ENCODE data around the gene ETV7. TPM values are rescaled to one million over a fixed set of nuclear protein-coding genes. Genes with fewer than 3 reads are reported as not detected.

ETV7 gene
- total and polyA plus RNA-seq, 9 donors = 1.1 to 3.7 (median 1.7) TPM

- H3K27ac ChIP-seq = no peak overlapping the region
- no peaks in the 10 kb centered on the region for H3K9me3 ChIP-seq
- WGBS, 3 donors = 89 to 98% (median 94%) methylated on average over 2 of the region's 2 CpGs
- DNase-seq = no peak
- H3K4me1 ChIP-seq (ENCODE audit: insufficient read depth) = no peaks in the 10 kb centered on the region
- TF ChIP-seq POLR2A (IDR thresholded peaks at IDR 0.05) = no peak
- TF ChIP-seq EP300 (IDR thresholded peaks at IDR 0.05) = no peak
- no peak for TF ChIP-seq CTCF (IDR thresholded peaks at IDR 0.05)
- H3K27me3 ChIP-seq = no peaks in the 10 kb centered on the region
- no peak overlapping the region for H3K4me3 ChIP-seq
- intact Hi-C loops (cut with DNase I) = no loop called here
- H3K36me3 ChIP-seq = no peaks in the 10 kb centered on the region
Observed at GRCh38 chr6:36319821-36320220, 67.6 kb downstream of the ETV7 start.

DNA sequence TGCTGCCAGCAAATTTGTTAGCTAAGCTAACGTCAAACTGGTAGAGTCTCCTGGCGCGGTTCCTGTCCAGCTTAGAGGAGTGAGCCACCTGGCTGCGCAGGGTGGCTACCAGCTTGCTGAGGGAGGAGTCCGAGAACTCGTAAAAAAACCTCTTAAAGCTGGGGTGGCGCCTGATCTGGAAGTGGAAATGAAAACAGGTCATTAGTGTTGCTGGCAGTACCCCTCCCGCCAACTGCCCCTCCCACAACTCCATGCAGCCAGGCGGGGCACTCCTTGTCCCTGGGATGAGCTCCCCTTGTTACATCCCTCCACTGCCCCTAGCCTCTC lies 68.1 kb downstream of the ETV7 start:
- WGBS, 3 donors = 88 to 91% (median 90%) methylated on average over 9 of the region's 9 CpGs
- Histone ChIP-seq H3K36me3 (no peaks in the 10 kb centered on the region), H3K4me1 (ENCODE audit: insufficient read depth) (no peaks in the 10 kb centered on the region), H3K27ac (no peak overlapping the region), H3K27me3 (no peaks in the 10 kb centered on the region), H3K4me3 (no peak overlapping the region), H3K9me3 (no peaks in the 10 kb centered on the region)
- TF ChIP-seq CTCF (IDR thresholded peaks at IDR 0.05) (no peak), POLR2A (IDR thresholded peaks at IDR 0.05) (no peak), EP300 (IDR thresholded peaks at IDR 0.05) (no peak)
- intact Hi-C loops (cut with DNase I) = no loop called here
- DNase-seq = no peak

DNA sequence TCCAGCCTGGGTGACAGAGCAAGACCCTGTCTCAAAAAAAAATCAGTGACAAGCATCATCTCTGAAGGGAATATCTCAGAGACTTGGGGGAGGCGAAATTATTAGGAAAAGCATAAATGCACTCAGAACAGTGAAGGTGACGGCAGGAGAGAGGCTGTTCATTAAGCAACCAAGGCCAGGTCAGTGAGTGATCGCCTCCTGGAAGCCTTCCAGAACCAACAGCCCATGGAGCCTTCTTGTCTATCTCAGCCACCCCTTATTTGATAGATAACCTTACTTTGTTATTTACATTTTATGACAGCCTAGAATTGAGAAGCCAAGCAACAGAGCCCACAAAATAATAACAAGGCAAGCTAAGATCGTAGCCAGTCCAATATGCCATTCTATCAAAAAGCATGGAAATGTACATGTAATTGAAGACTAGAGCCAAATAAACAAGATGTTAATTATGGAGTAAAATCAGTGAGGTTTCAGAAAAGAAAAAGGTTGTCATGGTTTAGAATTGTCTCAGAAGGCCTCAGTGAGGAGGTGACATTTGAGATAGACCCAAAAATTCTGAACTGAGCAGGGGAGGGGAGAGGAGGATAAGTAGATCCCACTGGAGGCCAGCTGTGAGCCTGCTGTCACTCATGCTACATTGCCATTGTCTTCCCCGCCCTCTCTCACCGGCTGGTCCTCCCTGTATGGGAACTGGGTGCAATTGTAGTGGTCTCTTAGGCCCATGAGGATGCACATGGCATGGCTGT lies 68.6 kb downstream of the ETV7 start:
- Histone ChIP-seq H3K4me1 (ENCODE audit: insufficient read depth) (no peaks in the 10 kb centered on the region), H3K27me3 (no peaks in the 10 kb centered on the region), H3K9me3 (no peaks in the 10 kb centered on the region), H3K27ac (no peak overlapping the region), H3K36me3 (no peaks in the 10 kb centered on the region), H3K4me3 (no peak overlapping the region)
- intact Hi-C loops (cut with DNase I) = no loop called here
- 80 to 87% (median 84%) methylated on average over 6 of the region's 6 CpGs for WGBS, 3 donors
- TF ChIP-seq EP300 (IDR thresholded peaks at IDR 0.05) = no peak
- no peak for TF ChIP-seq POLR2A (IDR thresholded peaks at IDR 0.05)
- DNase-seq = no peak

DNA sequence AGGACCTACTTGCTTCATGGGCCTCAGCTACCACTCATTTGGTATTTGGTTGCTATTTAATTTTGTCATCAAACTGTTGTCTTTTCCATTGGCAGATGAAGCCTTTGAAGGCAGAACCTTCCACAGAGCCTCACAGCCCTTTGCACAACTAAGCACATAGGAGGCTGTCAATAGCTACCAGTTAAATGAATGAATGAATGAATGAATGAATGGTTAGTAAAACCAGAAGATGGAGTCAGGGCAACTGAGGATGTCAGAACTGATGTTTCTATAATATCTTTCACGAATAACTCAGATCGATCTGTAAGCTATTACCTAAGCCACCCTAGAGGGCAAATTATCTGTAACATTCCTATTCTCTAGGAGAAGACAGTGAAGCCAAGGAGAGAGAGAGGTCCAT lies 69.8 kb downstream of the ETV7 start:
- TF ChIP-seq EP300 (IDR thresholded peaks at IDR 0.05) (no peak), POLR2A (IDR thresholded peaks at IDR 0.05) (no peak), CTCF (IDR thresholded peaks at IDR 0.05) (no peak)
- H3K27ac ChIP-seq = no peak overlapping the region
- no peaks in the 10 kb centered on the region for H3K36me3 ChIP-seq
- intact Hi-C loops (cut with DNase I) = no loop called here
- WGBS, 3 donors = 92 to 97% (median 92%) methylated on average over 2 of the region's 2 CpGs
- no peaks in the 10 kb centered on the region for H3K4me1 ChIP-seq (ENCODE audit: insufficient read depth)
- H3K9me3 ChIP-seq = no peaks in the 10 kb centered on the region
- no peak for DNase-seq
- no peak overlapping the region for H3K4me3 ChIP-seq
- no peaks in the 10 kb centered on the region for H3K27me3 ChIP-seq

Other genes starting within 250 kb of the ETV7 start
- gene BRPF3, start 190.9 kb downstream of the ETV7 start, total RNA-seq = 10 to 100 TPM; 15.7 to 34.5 (median 31.0) TPM
- gene BRPF3, start 190.9 kb downstream of the ETV7 start, polyA plus RNA-seq = 10 to 100 TPM; 18.2 to 30.3 TPM
- gene PNPLA1, start 117.6 kb downstream of the ETV7 start, total RNA-seq = under 1 TPM in 2 of 7 donors, not detected in 5; 0.18 to 0.20 TPM
- under 1 TPM; 0.04 to 0.07 TPM for gene PNPLA1, start 117.6 kb downstream of the ETV7 start, polyA plus RNA-seq
- gene BNIP5, start 50.8 kb downstream of the ETV7 start, total RNA-seq = 1 to 10 TPM in 1 of 7 donors, under 1 TPM in 3, not detected in 3; 0.05 to 1.4 (median 0.18) TPM
- gene BNIP5, start 50.8 kb downstream of the ETV7 start, polyA plus RNA-seq = under 1 TPM in 1 of 2 donors, not detected in 1; 0.01 TPM
- gene PXT1, start 55.2 kb upstream of the ETV7 start, total RNA-seq = not detected
- gene PXT1, start 55.2 kb upstream of the ETV7 start, polyA plus RNA-seq = not detected
- 10 to 100 TPM; 33.3 to 73.7 (median 46.2) TPM for gene KCTD20, start 55.3 kb upstream of the ETV7 start, total RNA-seq
- 10 to 100 TPM; 21.7 to 50.7 TPM for gene KCTD20, start 55.3 kb upstream of the ETV7 start, polyA plus RNA-seq
- 10 to 100 TPM in 6 of 7 donors, 1 to 10 TPM in 1; 8.9 to 24.2 (median 15.5) TPM for gene STK38, start 159.8 kb upstream of the ETV7 start, total RNA-seq
- gene STK38, start 159.8 kb upstream of the ETV7 start, polyA plus RNA-seq = 10 to 100 TPM in 1 of 2 donors, 1 to 10 TPM in 1; 9.0 to 35.4 TPM
- gene SRSF3, start 206.7 kb upstream of the ETV7 start, total RNA-seq = 100 to 1,000 TPM; 146 to 345 (median 280) TPM
- gene SRSF3, start 206.7 kb upstream of the ETV7 start, polyA plus RNA-seq = 100 to 1,000 TPM; 244 to 267 TPM

Measured in ovary (tissue), 9 donors.